Measurements from ENCODE around the gene SOCS7.

DNA sequence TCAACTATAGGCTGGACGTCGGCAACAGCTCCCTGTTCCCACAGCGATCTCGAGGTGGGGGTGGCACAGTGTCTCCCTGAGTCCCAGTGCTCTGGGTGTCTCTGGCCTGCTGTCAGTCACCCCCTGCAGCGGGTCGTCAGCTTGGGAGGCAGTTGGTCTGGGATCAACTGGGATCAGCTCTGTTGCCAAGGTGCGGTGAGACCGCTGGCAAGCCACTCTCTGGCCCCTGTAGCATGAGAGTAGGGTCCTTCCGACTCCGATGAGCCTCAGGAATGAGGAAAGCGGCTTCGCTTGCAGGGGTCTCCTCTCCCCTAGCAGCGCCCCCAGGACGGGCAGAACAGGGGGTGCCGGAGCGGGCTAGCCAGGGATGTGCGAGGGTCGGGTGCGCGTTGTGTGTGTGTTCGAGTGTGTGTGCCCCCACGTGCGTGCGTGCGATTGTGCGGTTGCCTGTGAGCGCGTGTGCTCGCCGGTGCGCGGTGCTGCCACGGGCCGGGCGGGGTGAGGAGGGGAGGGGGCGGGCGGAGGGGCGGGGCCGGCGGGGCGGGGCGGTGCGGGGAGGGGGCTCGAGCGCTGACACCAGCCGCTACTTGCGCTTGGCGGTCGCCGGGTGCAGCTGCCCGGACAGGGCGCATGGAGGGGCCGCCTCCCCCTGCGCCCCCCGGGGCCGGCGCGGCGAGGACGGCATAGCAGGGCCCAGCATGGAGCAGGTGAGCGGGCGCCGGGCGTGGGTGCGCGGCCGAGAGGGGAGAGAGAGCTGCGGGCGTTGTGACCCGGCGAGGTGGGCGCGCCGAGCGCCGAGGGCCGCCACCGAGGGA is 67.3 kb downstream of the SOCS7 start:
- TF ChIP-seq GATA2 (IDR thresholded peaks at IDR 0.05; ENCODE audit: low read depth, low read length) (no peak), GATA3 (IDR thresholded peaks at IDR 0.05; ENCODE audit: low read depth, low read length) (no peak)

Measured in SH-SY5Y (cell line).